HFFc6 (cell line): ENCODE data around the gene DOCK4. TPM values are rescaled to one million over a fixed set of nuclear protein-coding genes. Genes with fewer than 3 reads are reported as not detected.
A peak's percentile ranks its signal among the peaks of the same experiment; 100 is the strongest.

Experiments
- DNase-seq: peaks from one replicate; pipeline ENCODE4 v3.0.0-alpha.2; 2018
- H3K27ac Mint-ChIP-seq: 2 replicates; pipeline ENCODE4 v1.8.0; 2020; ENCODE audit warnings: mild to moderate bottlenecking, mixed read lengths
- H3K27me3 Mint-ChIP-seq: 2 replicates; pipeline ENCODE4 v1.8.0; 2021; ENCODE audit warnings: mild to moderate bottlenecking, moderate library complexity, mixed read lengths; ENCODE audit not compliant: insufficient read depth
- H3K36me3 Mint-ChIP-seq: 2 replicates; pipeline ENCODE4 v1.8.0; 2021; ENCODE audit warnings: low read depth, mixed read lengths
- H3K4me1 Mint-ChIP-seq: 2 replicates; pipeline ENCODE4 v1.8.0; 2020; ENCODE audit warnings: low read depth, mixed read lengths
- H3K4me3 Mint-ChIP-seq: 2 replicates; pipeline ENCODE4 v1.8.0; 2020; ENCODE audit warnings: mild to moderate bottlenecking, moderate library complexity, mixed read lengths
- H3K9me3 Mint-ChIP-seq: 2 replicates; pipeline ENCODE4 v1.8.0; 2020; ENCODE audit warnings: mild to moderate bottlenecking, mixed read lengths
- total RNA-seq, 6 experiments: library from RNA; stranded (reverse); fragmentation: NEBNext Ultra II Directional; extraction: Animal tissue kit (Norgen Biotek cat#: 25700); gene quantifications; 2 replicates in 1 of 6; 3 replicates in 5 of 6; pipeline ENCODE4 v1.2.3, GENCODE V29; 2021
- TF ChIP-seq, protein P1 (sequence below): fragments of 200-600 bp; sonication (generic); IDR thresholded peaks from 2 replicates; pipeline ENCODE4 v1.5.0; 2021; ENCODE audit warnings: antibody characterized with exemption, mild to moderate bottlenecking

DOCK4 gene
- total RNA-seq, 6 experiments from 2014 or later = 2.2 to 3.9 (median 3.3) TPM

DNA sequence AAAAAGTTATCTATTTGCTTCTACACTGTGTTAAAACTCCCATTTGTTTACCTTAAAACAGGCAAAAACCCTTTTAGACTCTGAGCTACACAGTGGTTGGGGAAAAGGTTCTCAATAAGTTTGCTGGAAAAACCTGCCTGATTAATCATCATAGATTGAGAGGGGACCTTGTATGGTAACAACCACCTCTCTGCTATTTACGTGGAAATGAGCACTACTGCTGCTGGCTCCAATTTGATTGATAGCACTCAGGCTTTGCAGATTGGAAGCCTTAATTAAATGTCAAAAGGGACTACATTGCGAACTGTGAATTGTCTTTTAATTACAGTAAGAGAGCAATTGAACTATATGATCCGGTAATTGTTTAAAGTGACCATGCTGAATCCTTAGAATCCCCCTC lies 525.0 kb downstream of the DOCK4 start:
- Mint-ChIP-seq H3K4me1 (peaks cover 47% of the 10 kb centered on the region), H3K36me3 (no peaks in the 10 kb centered on the region), H3K27me3 (peaks cover 5% of the 10 kb centered on the region; the same call in 1 of the 2 replicates), H3K9me3 (no peaks in the 10 kb centered on the region), H3K4me3 (no peak overlapping the region), H3K27ac (no peak overlapping the region)
- DNase-seq = no peak
- TF ChIP-seq, protein P1, sequence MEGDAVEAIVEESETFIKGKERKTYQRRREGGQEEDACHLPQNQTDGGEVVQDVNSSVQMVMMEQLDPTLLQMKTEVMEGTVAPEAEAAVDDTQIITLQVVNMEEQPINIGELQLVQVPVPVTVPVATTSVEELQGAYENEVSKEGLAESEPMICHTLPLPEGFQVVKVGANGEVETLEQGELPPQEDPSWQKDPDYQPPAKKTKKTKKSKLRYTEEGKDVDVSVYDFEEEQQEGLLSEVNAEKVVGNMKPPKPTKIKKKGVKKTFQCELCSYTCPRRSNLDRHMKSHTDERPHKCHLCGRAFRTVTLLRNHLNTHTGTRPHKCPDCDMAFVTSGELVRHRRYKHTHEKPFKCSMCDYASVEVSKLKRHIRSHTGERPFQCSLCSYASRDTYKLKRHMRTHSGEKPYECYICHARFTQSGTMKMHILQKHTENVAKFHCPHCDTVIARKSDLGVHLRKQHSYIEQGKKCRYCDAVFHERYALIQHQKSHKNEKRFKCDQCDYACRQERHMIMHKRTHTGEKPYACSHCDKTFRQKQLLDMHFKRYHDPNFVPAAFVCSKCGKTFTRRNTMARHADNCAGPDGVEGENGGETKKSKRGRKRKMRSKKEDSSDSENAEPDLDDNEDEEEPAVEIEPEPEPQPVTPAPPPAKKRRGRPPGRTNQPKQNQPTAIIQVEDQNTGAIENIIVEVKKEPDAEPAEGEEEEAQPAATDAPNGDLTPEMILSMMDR = no peak

DNA sequence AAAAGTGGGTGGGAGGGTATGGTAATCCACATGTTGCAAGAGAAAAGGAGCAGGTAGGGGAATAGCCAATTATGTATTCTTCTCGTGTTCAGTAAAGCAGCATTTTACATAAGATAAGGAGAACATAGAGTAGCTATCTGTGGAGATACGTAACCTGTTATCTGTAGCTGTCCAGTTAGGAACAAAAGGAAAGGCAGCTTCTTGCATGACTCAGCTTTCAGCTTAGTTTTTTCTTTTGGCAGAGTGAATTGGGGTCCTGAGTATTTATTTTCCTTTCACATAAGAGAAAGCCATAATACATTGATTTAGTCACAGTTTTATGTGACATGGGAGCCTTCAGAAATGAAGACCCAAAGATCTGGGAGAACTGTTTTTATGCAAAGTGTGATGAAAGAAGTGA lies 527.2 kb downstream of the DOCK4 start:
- TF ChIP-seq, protein P1 = no peak
- Mint-ChIP-seq H3K27ac (no peak overlapping the region), H3K27me3 (peaks cover 5% of the 10 kb centered on the region), H3K4me1 (peaks cover 40% of the 10 kb centered on the region), H3K36me3 (no peaks in the 10 kb centered on the region), H3K9me3 (no peaks in the 10 kb centered on the region), H3K4me3 (no peak overlapping the region)
- no peak for DNase-seq

DNA sequence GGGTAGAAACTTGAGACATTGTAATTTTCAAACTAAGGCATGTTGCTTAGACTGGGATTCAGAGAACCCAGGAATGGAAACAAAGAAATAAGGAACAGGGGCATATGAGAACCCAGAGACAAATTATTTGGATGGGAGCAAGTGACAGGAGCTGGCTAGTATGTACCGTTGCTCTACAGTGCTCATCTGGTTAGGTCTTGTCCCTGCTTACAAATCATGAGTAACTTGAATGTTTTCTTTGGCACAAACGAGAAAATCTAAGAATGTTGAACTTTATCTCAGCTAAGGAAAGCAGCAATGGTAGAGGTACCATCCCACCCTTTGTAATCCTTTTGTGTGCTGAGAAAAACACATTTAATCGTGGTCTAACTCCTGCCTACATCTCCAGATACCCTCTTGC lies 527.9 kb downstream of the DOCK4 start:
- TF ChIP-seq, protein P1 = no peak
- no peak overlapping the region for H3K27ac Mint-ChIP-seq
- DNase-seq = peak; percentile 39
- H3K4me3 Mint-ChIP-seq = no peak overlapping the region
- H3K9me3 Mint-ChIP-seq = no peaks in the 10 kb centered on the region
- no peaks in the 10 kb centered on the region for H3K36me3 Mint-ChIP-seq
- H3K4me1 Mint-ChIP-seq = peaks cover 40% of the 10 kb centered on the region
- peaks cover 10% of the 10 kb centered on the region for H3K27me3 Mint-ChIP-seq

DNA sequence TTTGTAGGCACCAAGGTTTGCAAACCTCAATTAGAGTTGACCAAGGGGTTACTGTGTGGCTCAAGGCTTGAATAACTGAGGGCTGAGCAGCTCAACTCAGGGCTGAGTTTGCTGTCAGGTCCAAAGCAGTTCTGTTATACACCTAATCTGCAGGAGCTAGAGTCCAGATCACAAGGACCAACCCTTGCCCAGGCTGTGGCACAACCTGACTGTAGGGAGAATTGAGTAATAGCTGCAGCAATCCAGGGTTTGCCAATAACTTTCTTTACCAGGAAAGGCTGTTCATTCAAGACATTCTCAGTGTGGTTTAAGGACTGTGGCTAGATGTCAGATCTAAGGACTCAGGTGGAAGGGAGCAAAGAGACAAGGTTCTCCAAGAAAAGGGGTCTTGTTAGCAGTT lies 528.4 kb downstream of the DOCK4 start:
- no peak for DNase-seq
- Mint-ChIP-seq H3K4me3 (no peak overlapping the region), H3K27ac (no peak overlapping the region), H3K36me3 (no peaks in the 10 kb centered on the region), H3K27me3 (peaks cover 13% of the 10 kb centered on the region), H3K9me3 (no peaks in the 10 kb centered on the region), H3K4me1 (peaks cover 36% of the 10 kb centered on the region)
- TF ChIP-seq, protein P1 = no peak

DNA sequence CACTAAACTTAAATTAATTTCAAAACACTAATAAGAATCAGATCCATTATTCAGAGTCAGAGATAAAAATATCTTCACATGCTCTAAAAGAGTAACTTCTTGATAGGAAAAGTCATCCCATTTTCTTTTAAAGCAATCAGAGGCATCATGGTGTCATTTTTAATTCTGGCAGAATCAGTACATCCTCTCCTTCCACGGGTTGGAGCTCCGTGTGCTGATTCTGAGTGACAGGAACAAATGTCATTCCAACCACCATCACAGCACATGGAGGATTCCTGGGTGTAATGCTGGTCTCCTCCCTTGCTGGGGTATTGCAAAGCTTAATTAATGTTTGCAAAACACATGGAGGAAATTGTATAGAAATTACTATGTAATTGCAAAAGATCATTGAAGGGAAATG lies 529.4 kb downstream of the DOCK4 start:
- no peak for DNase-seq
- Mint-ChIP-seq H3K4me1 (peaks cover 26% of the 10 kb centered on the region), H3K27me3 (peaks cover 16% of the 10 kb centered on the region), H3K9me3 (no peaks in the 10 kb centered on the region), H3K36me3 (no peaks in the 10 kb centered on the region), H3K4me3 (no peak overlapping the region), H3K27ac (no peak overlapping the region)
- TF ChIP-seq, protein P1 = no peak

Other genes with a start within 250 kb of the DOCK4 start
- gene ZNF277, start 296 bp upstream of the DOCK4 start, total RNA-seq = 10 to 100 TPM in 5 of 6 experiments, 1 to 10 TPM in 1; 9.5 to 14.6 (median 13.5) TPM
- 10 to 100 TPM; 25.4 to 30.0 (median 27.5) TPM for gene IFRD1, start 244.1 kb upstream of the DOCK4 start, total RNA-seq